CD4-positive, alpha-beta T cell treated with Interleukin-21 for 1 hour (primary cell): ENCODE data around the gene DEFB115.
"Not testable (repeated sequence)": the region's sequence is repeated elsewhere in the genome, so short reads cannot be mapped to it uniquely, and the experiment has no call there.

ENCODE experiments used
- DNase-seq: peaks from one replicate; pipeline ENCODE4 v3.0.0-alpha.2; 2020

The DEFB115 gene

GRCh38 chr20:31257364-31257763 lies at the start of gene DEFB115:
Gene DEFB115 (plus strand): TSS chr20:31257664. CDS start chr20:31257664, 0 bp downstream.
- DNase-seq = no peak

GRCh38 chr20:31236953-31237352 lies 20.5 kb upstream of the DEFB115 start:
- DNase-seq = no peak

- no peak for DNase-seq
Measured at GRCh38 chr20:31237763-31238162, 19.7 kb upstream of the DEFB115 start.

DNA sequence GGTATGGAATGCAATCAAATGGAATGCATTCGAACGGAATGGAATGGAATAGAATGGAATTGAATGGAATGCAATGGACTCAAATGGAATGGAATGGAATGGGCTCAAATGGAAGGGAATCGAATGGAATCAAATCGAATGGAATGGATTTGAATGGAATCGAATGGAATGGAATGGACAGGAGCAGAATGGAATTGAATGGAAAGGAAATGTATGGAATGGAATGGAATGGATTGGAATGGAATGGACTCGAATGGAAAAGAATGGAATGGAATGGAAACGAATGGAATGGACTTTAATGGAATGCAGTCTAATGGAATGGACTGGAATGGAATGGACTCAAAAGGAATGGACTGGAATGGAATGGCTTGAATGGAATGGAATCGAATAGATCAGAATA lies 18.3 kb upstream of the DEFB115 start:
- no peak for DNase-seq

GRCh38 chr20:31256959-31257358 lies 505 bp upstream of the DEFB115 start:
- DNase-seq = no peak

GRCh38 chr20:31260326-31260932 lies 3.0 kb downstream of the DEFB115 start:
- DNase-seq = no peak

- no peak for DNase-seq
Measured at GRCh38 chr20:31274441-31274840, 17.0 kb downstream of the DEFB115 start.

- DNase-seq = no peak
Measured at GRCh38 chr20:31278178-31278577, 20.7 kb downstream of the DEFB115 start.

- not testable (repeated sequence) for DNase-seq
Measured at GRCh38 chr20:31284964-31285363, 27.5 kb downstream of the DEFB115 start.

DNA sequence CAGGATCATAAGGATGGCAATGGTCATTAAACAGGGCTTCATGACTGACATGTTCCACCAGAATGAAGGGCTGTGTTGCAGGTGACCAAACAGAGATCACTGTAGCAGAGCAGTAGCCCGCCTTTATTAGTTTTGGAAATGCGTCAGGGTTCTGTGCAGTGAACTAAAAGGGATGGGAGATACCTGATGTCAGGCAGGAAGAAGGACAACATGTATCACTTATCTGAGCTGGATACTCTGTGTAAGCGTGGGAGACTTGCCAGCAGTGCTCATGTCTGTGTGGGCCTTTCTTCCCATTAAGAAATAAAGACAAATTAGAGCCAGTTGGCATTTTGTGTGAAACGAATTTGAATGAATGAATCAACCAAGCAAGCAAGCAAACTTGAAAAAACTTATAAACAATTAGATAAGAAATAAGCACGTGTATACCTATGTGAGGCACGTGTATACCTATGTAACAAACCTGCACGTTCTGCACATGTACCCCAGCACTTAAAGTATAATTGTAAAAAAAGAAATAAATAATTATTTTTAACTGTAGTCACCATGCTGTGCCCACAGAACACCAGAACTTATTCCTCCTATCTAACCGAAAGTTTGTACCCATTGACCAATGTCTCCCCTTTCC lies 51.2 kb downstream of the DEFB115 start, which contains the start of gene DEFB116:
Gene DEFB116 (minus strand): TSS at position 51 of the 628 bp plus-strand sequence. CDS start 0 bp downstream, at position 51.
- DNase-seq = no peak
